ENCODE data around the gene TOX2.

Gene TOX2

DNA sequence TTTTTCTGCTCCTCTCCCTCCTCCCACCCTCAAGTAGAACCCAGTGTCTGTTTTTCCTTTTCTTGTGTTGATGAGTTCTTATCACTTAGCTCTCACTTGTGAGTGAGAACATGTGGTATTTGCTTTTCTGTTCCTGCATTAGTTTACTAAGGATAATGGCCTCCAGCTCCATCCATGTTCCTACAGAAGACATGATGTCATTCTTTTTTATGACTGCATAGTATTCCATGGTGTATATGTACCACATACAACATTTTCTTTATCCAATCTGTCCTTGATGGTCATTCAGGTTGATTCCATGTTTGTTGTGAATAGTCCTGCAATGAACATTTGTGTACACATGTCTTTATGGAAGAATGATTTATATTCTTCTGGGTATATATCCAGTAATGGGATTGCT is 81.0 kb downstream of the TOX2 start:
- no peak for DNase-seq (ENCODE audit: low read depth in 2 of 2, low spot score in 1 of 2)

DNA sequence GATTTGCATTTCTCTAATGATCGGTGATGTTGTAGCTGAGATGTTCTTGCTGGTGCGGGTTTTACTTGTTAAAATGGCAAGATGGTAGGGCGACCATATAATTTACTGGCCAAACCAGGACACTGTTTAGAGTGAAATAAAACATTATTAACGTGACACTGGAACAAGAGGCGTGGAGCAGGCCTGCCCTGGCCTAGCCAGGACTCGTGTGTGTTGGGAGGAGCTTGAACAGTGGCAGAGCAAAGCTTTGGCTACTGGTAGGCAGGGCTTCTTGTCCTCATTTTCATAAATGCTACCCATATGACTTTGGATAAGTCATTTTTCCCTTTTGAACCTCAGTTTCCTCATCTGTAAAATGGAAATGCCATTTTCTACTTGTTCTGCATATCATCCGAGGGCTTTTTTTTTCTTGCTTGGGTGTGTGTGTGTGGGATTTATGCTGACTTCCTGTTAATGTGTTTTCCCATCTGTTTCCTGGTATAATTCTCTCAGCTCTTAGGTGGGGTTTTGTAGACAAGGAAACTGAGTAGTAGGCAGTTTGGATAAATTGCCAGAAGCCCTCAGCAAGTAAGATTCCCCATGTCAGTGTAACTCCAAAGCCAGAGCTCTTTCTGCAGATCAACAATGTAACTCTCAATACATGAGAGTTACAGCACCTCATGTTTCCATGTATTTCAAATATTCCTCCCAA is 81.7 kb downstream of the TOX2 start:
- DNase-seq (ENCODE audit: low read depth in 2 of 2, low spot score in 1 of 2): no peak

DNA sequence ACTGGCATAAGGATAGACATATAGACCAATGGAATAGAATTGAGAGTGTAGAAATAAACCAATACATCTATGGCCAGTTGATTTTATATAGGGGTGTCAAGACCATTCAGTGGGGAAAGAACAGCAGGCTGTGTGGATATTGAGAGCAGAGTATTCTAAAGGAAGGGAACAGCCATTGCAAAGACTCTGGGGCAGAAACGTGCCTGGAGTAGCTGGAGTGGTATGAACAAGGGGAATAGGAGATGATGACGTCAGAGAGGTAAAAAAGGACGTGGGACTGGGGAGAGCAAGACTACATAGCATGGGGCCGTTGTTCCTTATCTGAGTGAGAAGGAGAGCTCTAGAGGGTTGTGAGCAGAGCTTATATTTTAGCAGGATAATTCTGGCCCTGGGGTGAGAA is 85.2 kb downstream of the TOX2 start:
- DNase-seq (ENCODE audit: low read depth in 2 of 2, low spot score in 1 of 2): no peak

DNA sequence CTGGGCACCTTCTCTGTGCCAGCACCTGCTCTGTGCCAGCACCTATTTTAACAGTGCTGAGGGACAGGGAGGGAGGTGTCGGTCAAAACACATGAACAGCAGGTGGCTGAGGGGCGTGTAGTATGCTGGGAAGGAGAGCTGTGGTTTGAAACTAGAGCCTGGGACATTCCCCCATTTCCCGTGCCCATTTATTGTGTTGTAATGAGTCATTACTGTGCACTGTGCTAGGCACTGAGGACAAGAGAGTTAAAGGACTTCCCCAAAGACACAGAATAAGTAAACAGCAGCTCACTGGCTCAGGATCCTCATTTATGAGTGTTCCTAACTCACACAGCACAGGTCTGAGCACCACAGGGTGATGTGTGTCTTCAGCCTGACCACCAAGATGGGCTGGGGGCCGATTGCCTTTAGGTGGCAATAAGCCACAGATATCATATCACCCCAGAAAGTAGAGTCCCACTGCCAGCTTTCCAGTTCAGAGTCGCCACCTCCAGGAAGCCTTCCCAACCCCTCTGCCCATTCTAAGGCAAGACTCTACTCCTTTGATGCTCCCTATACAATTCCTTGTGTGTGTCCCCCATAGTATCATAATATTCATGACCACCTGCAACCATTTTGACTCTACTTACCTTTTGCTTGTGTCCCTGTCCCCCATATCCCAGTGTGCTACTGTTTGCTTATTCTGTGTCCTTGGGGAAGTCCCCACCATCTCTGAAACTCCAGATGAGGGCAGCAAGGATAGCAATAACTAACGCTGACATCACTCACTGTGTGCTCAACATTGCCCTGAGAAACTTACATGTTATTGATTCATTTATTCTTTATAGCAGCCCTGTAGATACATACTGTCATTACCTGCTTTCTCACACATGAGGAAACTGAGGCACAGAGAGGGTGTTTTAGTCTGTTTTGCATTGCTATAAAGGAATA is 87.3 kb downstream of the TOX2 start:
- DNase-seq (ENCODE audit: low read depth in 2 of 2, low spot score in 1 of 2): no peak

DNA sequence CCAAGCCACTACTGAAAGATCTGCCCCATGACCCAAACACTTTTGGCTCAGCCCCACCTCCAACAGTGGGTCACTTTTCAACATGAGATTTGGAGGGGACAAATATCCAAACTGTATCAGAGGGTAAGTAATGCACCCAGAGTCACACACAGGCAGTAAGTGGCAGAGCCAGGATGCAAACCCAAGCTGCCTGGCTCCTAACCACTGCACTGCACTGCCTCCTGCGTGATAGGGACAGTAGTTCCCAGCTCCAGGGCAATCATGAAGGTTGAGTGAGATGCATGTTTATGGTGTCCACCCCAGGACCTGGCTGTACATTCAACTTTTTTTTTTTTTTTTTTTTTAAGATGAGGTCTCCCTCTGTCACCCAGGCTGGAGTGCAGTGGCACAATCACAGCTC is 88.2 kb downstream of the TOX2 start:
- DNase-seq (ENCODE audit: low read depth in 2 of 2, low spot score in 1 of 2): no peak

DNA sequence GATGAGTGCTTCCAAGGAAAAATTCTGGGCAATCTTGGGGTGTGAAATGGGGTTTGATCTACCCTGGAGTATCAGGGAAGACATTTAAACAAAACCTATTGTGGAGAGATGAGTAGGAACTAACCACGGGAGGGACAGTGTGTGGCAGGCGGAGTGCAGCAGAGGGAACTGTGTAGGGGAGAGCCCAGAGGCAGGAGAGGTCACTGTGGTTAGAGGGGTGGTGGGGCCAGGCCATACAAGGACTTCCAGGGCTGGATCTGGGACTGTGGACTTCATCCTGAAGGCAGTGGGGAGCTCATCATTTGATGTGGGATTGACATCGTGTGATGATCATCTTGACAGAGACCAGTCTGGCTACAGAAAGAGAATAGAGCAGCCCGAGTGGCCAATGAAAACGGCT is 89.0 kb downstream of the TOX2 start:
- DNase-seq (ENCODE audit: low read depth in 2 of 2, low spot score in 1 of 2): no peak

DNA sequence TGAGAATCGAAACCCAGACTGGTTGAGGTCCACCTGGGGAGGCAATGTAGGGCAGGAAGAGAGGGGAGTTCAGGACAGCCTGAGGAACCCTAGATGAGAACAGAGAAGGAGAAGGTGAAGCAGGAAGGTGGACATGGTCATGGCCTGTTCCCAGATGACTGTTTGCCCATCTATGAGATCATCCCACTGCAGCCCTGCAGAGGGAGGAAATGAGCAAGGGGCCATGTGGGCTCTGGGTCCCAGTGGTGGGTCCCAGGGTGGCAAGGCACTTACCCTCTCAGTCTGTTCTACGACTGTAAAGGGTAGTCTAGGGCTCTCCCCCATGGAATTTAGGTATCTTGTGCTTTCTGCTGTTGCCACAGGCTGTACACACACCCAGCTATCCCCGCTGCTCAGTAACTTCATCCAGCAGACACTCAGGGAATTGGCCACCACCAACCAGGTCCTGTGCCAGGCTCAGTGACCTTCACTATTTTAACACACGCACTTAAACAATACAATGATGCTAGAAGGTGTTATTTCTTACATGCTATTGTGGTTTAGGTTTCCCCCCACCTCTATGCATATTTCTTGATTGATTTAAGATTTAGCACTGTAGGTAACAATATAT is 89.8 kb downstream of the TOX2 start:
- DNase-seq (ENCODE audit: low read depth in 2 of 2, low spot score in 1 of 2): no peak

DNA sequence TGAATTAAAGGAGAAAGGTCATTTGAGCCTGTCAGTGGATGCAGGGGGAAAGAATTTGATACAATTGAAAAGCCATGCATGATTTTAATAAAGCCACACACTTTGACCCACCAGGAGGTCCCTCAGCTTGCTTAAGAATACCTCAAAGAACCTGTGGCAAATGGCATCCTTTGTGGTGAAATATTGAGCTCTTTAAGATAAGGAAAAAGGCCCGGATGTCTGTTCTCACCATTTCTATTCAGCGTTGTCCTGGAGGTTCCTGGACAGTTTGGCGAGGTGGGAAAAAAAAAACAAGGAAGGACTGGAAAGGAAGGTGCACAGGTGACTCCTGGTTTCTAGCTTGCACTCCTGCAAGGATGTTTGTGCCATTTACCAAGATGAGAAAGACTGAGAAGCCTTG is 91.0 kb downstream of the TOX2 start:
- DNase-seq (ENCODE audit: low read depth in 2 of 2, low spot score in 1 of 2): no peak

DNA sequence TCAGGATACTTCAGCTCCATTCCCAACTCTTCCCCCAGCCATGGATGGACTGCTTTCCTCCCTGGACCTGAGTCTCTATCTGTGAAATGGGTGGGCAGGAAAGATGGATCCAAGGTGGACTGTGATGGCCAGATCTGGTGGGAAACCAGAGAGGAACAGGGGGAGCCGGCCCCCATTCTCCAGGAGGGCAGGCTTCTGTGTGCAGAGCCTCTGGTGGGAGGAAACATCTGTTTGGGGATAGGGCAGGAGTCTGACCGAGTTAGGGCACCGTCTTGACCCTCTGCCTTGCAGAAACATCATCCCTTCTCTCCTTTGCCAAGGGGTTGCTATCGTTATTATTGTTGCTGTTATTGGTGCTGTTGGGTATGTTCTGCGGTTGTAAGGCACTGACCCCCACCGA is 91.5 kb downstream of the TOX2 start:
- no peak for DNase-seq (ENCODE audit: low read depth in 2 of 2, low spot score in 1 of 2)

DNA sequence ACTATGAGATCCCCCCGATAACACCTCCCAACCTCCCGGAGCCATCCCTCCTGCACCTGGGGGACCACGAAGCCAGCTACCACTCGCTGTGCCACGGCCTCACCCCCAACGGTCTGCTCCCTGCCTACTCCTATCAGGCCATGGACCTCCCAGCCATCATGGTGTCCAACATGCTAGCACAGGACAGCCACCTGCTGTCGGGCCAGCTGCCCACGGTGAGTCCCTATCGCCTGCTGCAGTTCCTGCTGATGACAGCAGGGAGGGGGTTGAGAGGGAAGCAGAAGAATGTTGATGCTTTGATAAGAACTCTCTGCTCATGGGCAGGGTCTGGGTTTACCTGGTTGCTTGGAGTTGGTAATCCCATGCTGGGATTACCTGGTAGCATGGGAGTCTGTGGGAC is 91.9 kb downstream of the TOX2 start:
- no peak for DNase-seq (ENCODE audit: low read depth in 2 of 2, low spot score in 1 of 2)

DNA sequence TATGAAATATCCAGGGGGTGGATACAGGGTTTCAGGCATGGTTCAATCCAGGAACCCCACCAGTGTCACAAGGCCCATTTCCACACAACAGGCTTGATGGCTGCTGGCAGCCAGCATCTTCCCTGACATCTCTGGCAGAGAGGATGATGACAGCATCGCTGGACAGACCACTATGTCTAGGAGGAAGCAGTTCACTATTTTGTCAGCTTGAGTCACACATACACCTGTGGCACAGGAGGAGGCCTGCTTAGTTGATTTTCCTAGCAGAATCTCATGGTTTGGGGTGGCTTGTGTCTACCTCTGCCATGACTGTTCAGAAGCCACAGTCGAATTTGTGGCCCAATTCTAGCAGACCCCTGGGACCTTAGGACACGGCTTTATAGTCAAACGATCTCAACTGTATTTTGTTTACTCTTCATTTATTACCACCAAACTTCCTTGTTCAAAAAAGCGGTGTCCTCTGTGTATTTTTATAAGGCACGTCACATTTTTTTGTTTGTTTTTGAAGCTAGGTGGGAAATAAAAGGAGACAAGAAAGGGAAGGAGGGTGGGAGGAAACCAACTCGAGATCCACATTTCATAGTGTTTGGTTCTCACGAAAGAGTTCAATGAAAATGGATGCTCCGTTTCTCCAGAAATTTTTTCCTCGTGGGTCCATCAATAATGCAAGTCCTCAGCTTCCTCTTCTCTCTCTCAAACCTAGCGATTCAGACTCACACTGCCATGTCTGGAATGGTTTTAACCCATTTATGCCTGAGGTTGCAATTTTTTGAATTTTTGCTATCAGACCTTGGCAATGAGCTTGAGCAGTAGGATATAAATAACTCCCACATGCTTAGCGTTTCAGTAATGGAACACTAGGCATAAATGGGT is 94.4 kb downstream of the TOX2 start:
- no peak for DNase-seq (ENCODE audit: low read depth in 2 of 2, low spot score in 1 of 2)

DNA sequence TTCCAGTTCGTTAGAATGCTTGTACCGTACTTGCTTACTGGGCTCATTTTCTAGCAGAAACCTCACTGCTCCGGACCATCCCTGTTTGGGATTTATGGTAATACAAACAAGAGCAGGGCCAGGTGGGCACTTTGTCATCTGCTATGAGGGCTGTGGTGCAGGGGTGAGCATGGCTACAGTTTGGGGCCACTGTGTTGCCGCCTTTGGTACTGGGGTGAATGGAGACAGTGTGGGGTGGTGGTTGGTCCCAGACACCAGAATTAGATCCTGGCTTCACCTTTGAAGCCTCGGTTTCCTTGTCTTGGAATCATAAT is 95.0 kb downstream of the TOX2 start:
- DNase-seq (ENCODE audit: low read depth in 2 of 2, low spot score in 1 of 2): no peak

DNA sequence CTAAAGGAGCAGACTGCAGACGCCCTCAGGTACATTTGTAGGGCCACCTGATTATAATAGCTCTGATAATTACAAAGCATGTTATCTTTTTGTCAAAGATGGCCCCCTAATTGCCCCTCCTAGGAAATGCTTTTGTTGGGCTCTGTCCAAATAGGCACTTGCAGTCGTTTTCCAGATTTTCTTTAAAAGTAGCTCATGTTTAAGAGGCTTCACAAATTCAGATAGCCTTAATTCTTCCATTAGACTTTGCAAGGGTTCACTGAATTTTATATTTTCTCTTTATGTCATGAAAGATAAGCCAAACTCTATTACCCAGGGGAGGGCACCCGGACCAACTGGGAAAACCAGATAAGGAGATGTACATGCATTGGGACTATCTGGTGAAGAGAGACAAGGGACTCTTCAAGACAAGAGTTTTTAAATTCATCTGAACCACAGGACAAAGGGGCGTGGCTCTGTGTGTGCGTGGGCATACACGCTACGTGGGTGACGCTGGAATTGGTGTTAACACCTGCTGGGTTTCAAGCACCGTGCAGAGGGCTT is 95.6 kb downstream of the TOX2 start:
- DNase-seq (ENCODE audit: low read depth in 2 of 2, low spot score in 1 of 2): no peak

DNA sequence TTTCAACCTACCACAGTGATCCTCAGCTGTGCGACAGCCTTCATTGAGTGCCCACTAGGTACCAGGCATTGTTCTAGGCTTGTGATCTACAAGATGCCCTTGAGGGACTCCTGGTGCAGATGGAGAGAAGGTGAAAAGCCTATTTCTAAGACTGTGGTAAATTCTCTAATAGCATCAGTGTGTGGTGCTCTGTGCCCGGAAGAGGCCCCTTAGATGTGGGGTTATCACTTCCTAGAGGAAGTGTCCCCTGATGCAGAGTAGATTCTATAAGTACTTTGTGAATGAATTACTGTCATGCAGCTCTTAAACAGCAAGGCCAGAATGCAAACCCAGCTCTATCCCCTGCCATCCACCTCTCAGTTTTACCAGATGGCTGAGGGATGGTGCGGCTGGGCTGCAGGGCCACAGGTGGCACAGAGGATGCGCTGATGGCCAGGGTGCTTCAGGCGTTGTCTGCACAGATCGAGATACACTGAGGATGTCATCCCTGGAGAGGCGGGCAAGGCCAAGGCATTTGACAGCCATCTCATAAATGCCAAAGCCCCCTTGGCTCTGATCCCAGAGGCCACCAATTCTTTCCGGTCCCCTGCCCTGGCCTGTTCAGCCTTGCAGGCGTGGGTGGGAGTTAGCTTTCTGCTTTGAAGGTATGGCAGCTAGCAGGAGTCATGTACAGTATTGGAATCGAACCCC is 96.7 kb downstream of the TOX2 start:
- DNase-seq (ENCODE audit: low read depth in 2 of 2, low spot score in 1 of 2): no peak

DNA sequence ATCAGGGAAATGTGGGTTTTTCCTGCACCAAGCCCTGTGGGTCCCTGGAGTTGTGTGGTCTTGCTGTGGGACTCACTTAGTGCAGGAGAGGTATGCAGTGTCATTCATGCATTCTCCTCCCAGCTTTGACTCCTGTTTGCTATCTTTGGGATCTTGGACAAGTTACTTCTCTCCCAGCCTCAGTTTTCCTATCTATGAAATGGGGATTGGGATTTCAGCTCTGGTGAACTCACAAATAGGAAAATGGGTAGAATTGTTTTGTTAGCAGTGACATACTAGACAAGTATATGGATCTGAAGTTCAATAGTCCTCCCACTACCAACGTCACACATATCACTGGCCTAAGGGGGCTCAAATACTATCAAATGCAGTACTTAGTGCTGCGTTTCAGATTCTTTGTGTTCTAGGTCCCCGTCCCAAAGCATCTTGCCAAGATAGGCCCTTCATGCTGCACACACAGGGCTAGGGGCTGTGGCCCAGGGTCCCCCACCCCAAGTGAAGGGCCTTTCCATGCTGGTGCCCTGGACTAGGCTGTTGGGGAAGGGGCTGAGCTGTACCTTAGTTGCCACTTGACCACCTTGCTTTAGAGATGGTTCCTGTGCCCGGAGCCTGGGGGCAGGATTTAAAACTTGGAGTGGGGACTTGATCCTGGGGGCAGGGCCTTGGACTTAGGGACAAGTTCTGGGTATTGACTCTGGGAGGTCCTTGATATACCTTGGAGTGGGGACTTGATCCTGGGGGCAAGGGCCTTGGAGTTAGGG is 98.0 kb downstream of the TOX2 start:
- no peak for DNase-seq (ENCODE audit: low read depth in 2 of 2, low spot score in 1 of 2)

DNA sequence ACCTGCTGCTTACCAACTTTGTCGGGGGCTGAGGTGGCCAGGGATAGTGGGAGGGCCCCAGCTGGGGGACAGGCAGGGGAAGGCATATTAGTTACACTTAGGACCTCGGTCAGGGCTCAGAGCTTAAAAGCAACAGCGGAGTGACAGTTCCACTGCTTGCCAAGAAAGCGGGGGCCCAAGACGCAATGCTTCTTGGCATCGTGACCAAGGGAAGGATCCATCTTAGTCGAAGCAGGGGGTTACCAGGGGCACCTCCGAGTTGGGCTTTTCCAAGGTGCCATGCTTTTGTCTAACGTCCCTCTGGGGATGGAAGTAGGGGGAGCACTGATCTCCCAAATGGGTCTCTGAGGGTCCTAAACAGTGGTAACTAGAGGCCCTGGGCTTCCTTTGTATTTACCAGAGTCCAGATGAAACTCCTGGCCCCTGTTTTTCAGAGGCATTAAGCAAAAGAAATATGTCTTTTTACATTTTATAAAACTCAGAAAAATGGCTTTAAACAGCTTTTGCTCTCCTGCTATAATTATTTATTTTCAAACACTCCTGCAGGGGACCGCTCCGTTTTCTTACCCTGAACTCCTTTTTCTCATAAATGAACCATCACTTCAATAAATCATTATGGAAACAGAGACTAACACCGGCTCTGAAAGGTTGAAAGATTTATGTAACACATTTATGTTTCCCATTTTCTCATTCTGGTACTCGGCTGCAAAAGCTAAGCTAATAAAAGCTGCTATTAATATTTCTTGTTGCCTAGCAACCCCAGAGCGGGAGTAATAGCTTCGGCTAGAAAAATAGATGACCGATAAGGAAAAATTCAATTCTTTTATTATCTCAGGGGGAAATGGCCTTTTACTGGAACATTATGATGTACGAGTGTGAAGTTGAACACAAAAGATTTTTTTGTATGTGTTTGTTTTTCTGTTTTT is 100.4 kb downstream of the TOX2 start:
- DNase-seq (ENCODE audit: low read depth in 2 of 2, low spot score in 1 of 2): no peak

DNA sequence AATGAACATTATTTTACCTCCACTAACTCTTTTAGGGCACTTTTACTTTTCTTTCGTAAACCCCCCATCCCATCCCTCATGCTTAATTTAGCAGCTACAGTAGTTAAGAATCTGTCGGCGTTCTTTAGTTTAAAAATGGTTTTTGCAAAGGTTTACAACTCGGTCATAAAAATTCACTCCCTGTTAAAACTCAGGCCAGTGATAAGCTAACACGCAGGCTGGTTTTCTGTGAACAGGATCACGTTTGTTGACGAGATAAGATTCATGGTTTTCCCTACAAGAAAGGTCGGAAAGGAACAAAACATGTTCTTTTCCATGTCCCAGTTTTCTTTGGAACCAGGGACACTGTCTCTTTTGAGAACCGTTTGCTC is 101.1 kb downstream of the TOX2 start:
- no peak for DNase-seq (ENCODE audit: low read depth in 2 of 2, low spot score in 1 of 2)

DNA sequence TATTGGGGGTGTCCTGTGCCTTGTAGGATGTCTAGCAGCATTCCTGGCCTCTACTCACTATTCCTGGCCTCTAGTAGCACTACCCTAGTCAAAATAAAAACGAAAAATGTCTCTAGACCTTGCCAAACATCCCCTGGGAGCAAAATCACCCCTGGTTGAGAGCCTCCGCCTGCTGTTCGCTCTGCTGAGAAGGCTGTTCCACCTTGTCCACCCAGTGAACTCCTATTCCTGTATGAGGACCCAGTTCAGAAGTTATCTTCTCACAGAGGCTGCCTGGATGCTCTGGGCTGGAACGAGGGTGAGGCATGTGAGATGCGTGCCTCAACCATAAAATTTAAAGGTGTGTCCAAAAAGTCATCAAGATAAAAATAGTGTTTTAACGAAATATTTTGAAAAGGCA is 101.9 kb downstream of the TOX2 start:
- DNase-seq (ENCODE audit: low read depth in 2 of 2, low spot score in 1 of 2): no peak

DNA sequence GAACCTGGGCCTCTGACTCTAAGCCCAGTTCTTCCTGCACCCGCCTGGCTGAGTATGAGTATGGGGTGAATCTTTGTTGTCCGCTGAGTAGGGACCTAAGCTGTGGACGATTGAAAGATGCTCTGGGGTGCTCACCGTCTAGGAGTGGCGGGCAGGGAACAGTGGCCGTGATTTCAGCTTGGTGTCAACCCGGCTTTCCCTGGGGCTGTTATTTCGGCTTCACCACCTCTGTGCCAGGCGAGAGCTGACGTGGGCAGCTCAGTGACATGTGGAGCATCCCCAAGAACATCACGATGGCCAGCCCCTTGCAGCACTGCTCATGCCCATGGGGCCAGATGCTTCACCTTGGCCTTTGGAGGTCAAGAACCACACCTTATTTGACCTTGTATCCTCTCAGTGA is 102.6 kb downstream of the TOX2 start:
- no peak for DNase-seq (ENCODE audit: low read depth in 2 of 2, low spot score in 1 of 2)

All from stimulated activated CD8-positive, alpha-beta memory T cell treated with anti-CD3 and anti-CD28 coated beads, Interleukin-4, amount 100 ng/mL, for 1 hour (primary cell).